ENCODE measurements around the gene PPP1R2. TPM values are rescaled to one million over a fixed set of nuclear protein-coding genes. Genes with fewer than 3 reads are reported as not detected.

The PPP1R2 gene
- total RNA-seq, 4 donors from 2014 or later: 31.8 to 60.5 (median 46.1) TPM

- peaks cover 8 to 56% (median 20%) of the 10 kb centered on the region in 3 donors for H3K4me1 ChIP-seq
- WGBS, 2 donors: 56% methylated on average over 2 of the region's 2 CpGs
- no peak for TF ChIP-seq POLR2A (IDR thresholded peaks at IDR 0.05)
- TF ChIP-seq CTCF (IDR thresholded peaks at IDR 0.05): no peak
Observed at GRCh38 chr3:195537995-195538394, 5.1 kb downstream of the PPP1R2 start.

GRCh38 chr3:195535293-195535692 is 7.8 kb downstream of the PPP1R2 start:
- Histone ChIP-seq H3K9me3 (no peaks in the 10 kb centered on the region), H3K27me3 (no peaks in the 10 kb centered on the region), H3K27ac (no peak overlapping the region), H3K4me1 (peaks cover 0 to 44% (median 8%) of the 10 kb centered on the region in 3 donors), H3K4me3 (no peak overlapping the region), H3K36me3 (no peaks in the 10 kb centered on the region)
- TF ChIP-seq POLR2A (IDR thresholded peaks at IDR 0.05) (no peak), CTCF (IDR thresholded peaks at IDR 0.05) (no peak)
- intact Hi-C loops (cut with DNase I): loop anchor here (5.0 kb wide), 1 partner anchor 853 kb away; no protein-coding TSS in a partner anchor
- 75 to 84% methylated on average over 5 of the region's 5 CpGs for WGBS, 2 donors
- no peak for DNase-seq

More at GRCh38 chr3:195537995-195538394, 5.1 kb downstream of the PPP1R2 start:
- H3K4me3 ChIP-seq: no peak overlapping the region
- DNase-seq: no peak
- H3K9me3 ChIP-seq: no peaks in the 10 kb centered on the region
- no peaks in the 10 kb centered on the region for H3K27me3 ChIP-seq
- H3K36me3 ChIP-seq: no peaks in the 10 kb centered on the region
- H3K27ac ChIP-seq: no peak overlapping the region
- intact Hi-C loops (cut with DNase I): loop anchor here (5.0 kb wide), 1 partner anchor 856 kb away; no protein-coding TSS in a partner anchor

GRCh38 chr3:195532834-195533233 is 10.3 kb downstream of the PPP1R2 start:
- H3K27ac ChIP-seq: no peak overlapping the region
- H3K27me3 ChIP-seq: no peaks in the 10 kb centered on the region
- H3K4me3 ChIP-seq: no peak overlapping the region
- 74 to 80% methylated on average over 4 to 7 of the region's 7 CpGs for WGBS, 2 donors
- peaks cover 0 to 15% (median 0%) of the 10 kb centered on the region in 3 donors for H3K36me3 ChIP-seq
- DNase-seq: no peak
- H3K4me1 ChIP-seq: peaks cover 0 to 19% (median 0%) of the 10 kb centered on the region in 3 donors
- TF ChIP-seq CTCF (IDR thresholded peaks at IDR 0.05) (no peak), POLR2A (IDR thresholded peaks at IDR 0.05) (no peak)
- intact Hi-C loops (cut with DNase I): no loop called here
- no peaks in the 10 kb centered on the region for H3K9me3 ChIP-seq

GRCh38 chr3:195532345-195532744 is 10.8 kb downstream of the PPP1R2 start:
- no peak for DNase-seq
- intact Hi-C loops (cut with DNase I): no loop called here
- peaks cover 0 to 20% (median 0%) of the 10 kb centered on the region in 3 donors for H3K36me3 ChIP-seq
- 42 to 57% methylated on average over 3 of the region's 3 CpGs for WGBS, 2 donors
- TF ChIP-seq CTCF (IDR thresholded peaks at IDR 0.05): no peak
- no peak for TF ChIP-seq POLR2A (IDR thresholded peaks at IDR 0.05)
- no peaks in the 10 kb centered on the region for H3K9me3 ChIP-seq
- H3K27me3 ChIP-seq: no peaks in the 10 kb centered on the region
- no peak overlapping the region for H3K4me3 ChIP-seq
- no peak overlapping the region for H3K27ac ChIP-seq
- peaks cover 0 to 16% (median 0%) of the 10 kb centered on the region in 3 donors for H3K4me1 ChIP-seq

- no peak for TF ChIP-seq CTCF (IDR thresholded peaks at IDR 0.05)
- no peak for TF ChIP-seq POLR2A (IDR thresholded peaks at IDR 0.05)
- intact Hi-C loops (cut with DNase I): no loop called here
- no peak overlapping the region for H3K27ac ChIP-seq
- H3K27me3 ChIP-seq: no peaks in the 10 kb centered on the region
- H3K4me3 ChIP-seq: no peak overlapping the region
- H3K9me3 ChIP-seq: no peaks in the 10 kb centered on the region
- H3K4me1 ChIP-seq: peaks cover 0 to 16% (median 0%) of the 10 kb centered on the region in 3 donors
- no peak for DNase-seq
- WGBS, 2 donors: 88 to 96% methylated on average over 5 of the region's 5 CpGs
- peaks cover 0 to 27% (median 0%) of the 10 kb centered on the region in 3 donors for H3K36me3 ChIP-seq
Observed at GRCh38 chr3:195531683-195532082, 11.4 kb downstream of the PPP1R2 start.

All from esophagus squamous epithelium (tissue), 5 donors.